ENCODE data around the gene LY9. TPM values are rescaled to one million over a fixed set of nuclear protein-coding genes. Genes with fewer than 3 reads are reported as not detected.
A peak's percentile ranks its signal among the peaks of the same experiment; 100 is the strongest.

LY9 gene
- total RNA-seq, 6 experiments from 2014 or later: 0.11 to 1.3 (median 0.37) TPM; not detected in 1

DNA sequence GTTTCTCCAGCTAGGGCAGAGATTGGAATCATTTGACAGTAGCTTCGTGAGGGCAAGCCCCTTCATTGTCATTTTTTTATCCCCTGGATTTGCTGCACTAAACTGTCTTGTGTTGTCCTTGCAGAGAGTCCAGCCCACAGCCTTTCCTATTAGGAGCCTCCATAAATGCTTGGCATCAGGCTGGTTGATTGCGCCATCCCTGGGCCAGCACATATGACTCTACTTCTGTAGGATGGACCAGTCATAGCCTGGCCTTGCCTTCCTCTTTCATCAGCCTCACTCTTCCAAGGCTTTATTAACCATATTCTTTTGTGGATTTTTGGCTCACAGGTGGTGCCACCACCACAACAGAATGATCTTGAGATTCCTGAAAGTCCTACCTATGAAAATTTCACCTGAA, 31.4 kb downstream of the LY9 start:
- TF ChIP-seq POLR2A (IDR thresholded peaks at IDR 0.05): no peak
- TF ChIP-seq, protein P1, sequence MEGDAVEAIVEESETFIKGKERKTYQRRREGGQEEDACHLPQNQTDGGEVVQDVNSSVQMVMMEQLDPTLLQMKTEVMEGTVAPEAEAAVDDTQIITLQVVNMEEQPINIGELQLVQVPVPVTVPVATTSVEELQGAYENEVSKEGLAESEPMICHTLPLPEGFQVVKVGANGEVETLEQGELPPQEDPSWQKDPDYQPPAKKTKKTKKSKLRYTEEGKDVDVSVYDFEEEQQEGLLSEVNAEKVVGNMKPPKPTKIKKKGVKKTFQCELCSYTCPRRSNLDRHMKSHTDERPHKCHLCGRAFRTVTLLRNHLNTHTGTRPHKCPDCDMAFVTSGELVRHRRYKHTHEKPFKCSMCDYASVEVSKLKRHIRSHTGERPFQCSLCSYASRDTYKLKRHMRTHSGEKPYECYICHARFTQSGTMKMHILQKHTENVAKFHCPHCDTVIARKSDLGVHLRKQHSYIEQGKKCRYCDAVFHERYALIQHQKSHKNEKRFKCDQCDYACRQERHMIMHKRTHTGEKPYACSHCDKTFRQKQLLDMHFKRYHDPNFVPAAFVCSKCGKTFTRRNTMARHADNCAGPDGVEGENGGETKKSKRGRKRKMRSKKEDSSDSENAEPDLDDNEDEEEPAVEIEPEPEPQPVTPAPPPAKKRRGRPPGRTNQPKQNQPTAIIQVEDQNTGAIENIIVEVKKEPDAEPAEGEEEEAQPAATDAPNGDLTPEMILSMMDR (IDR thresholded peaks at IDR 0.05): no peak

DNA sequence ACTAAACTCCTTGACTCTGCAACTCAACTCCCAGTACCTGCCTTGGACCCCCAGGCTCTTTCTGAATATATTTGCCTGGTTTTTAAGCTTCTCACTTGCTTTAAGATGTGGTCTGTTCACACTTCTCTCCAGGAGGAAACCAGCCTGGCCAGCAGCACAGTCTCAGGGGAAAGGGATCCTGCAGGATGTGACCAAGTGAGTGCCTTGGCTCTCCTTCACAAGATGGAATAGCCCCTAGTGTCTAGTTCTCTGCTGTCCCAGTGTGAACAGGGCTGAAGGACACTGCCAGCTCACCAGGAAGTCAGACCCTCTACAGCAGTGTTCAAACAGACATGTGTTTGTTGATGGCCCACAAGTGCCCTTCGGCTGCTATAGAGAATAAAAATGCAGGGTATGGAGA, 33.8 kb downstream of the LY9 start:
- no peak for DNase-seq
- 63% methylated on average over 1 of the region's 1 CpG for WGBS (ENCODE audit: insufficient coverage, low coverage, low lambda C conversion rate, missing lambda C conversion rate)
- intact Hi-C loops (cut with DNase I): loop anchor here (5.0 to 10.0 kb wide), 5 partner anchors 102 to 245 kb away; partner anchors contain the start of genes CD48 (in 1 of the 2) and ITLN2 (in 1 of the 2)
- no peak overlapping the region for H3K4me3 ChIP-seq
- no peaks in the 10 kb centered on the region for H3K36me3 ChIP-seq
- no peaks in the 10 kb centered on the region for H3K4me1 ChIP-seq
- no peak overlapping the region for H3K27ac ChIP-seq
- H3K9me3 ChIP-seq: no peaks in the 10 kb centered on the region
- no peaks in the 10 kb centered on the region for H3K27me3 ChIP-seq
- TF ChIP-seq, protein P1 (IDR thresholded peaks at IDR 0.05): no peak
- ATAC-seq: no peak

More for the DNA sequence above, 31.4 kb downstream of the LY9 start:
- WGBS (ENCODE audit: insufficient coverage, low coverage, low lambda C conversion rate, missing lambda C conversion rate): 93% methylated on average over 2 of the region's 2 CpGs
- Histone ChIP-seq H3K27me3 (no peaks in the 10 kb centered on the region), H3K4me3 (no peak overlapping the region), H3K36me3 (no peaks in the 10 kb centered on the region), H3K9me3 (no peaks in the 10 kb centered on the region), H3K27ac (no peak overlapping the region), H3K4me1 (no peaks in the 10 kb centered on the region)
- DNase-seq (no peak), ATAC-seq (peak in 2 of 4 donors; percentile 35 to 39)
- intact Hi-C loops (cut with DNase I): loop anchor here in 1 of 2 donors (10.0 kb wide), 1 partner anchor 113 kb away; the partner anchor contains the start of gene CD48

DNA sequence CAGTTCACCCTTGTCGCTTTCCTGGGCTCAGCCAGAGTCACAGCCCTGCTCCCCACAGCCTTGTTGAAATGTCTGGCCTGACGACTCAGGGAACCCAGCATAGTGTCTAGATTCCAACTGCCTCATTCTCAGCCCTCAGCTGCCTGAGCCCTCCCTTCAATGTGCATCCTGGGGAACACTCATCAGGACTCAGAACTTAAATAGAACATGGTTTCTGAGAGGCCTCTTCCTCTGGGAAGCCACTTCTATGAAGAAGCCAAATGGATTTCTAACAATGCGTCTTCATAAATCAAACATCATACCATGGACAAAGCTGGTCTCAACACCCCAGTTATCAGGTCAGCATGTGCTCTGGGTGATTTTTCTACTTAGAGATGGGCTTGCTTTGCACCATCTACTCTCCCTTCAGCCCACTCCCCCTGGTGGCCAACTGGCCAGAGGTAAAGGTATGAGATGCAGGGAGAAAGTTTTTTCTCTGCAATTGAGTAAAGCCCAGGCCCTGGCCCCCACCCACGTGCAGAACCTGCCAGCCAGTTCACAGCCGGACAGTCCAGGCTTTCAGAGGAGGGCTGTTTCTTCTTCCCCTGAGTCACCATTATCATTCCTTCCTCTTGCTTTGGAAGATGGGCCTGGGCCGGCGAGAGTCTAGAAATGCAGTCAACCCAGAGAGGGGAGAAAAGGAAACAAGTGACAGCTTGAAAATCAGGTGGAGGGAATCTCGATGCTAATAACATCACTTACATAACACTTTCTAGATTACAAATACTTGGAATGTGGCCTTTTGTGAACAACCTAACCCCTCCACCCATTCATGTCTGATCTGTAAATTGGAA, 34.6 kb downstream of the LY9 start:
- H3K36me3 ChIP-seq: no peaks in the 10 kb centered on the region
- intact Hi-C loops (cut with DNase I): loop anchor here (5.0 to 10.0 kb wide), 4 partner anchors 103 to 244 kb away; partner anchors contain the start of gene ITLN2 (in 1 of the 2)
- no peaks in the 10 kb centered on the region for H3K27me3 ChIP-seq
- TF ChIP-seq POLR2A (IDR thresholded peaks at IDR 0.05): no peak
- TF ChIP-seq, protein P1 (IDR thresholded peaks at IDR 0.05): peak; percentile 58 to 64 (median 62)
- H3K9me3 ChIP-seq: no peaks in the 10 kb centered on the region
- no peaks in the 10 kb centered on the region for H3K4me1 ChIP-seq
- H3K4me3 ChIP-seq: no peak overlapping the region
- WGBS (ENCODE audit: insufficient coverage, low coverage, low lambda C conversion rate, missing lambda C conversion rate): 44% methylated on average over 6 of the region's 8 CpGs
- no peak overlapping the region for H3K27ac ChIP-seq
- ATAC-seq (peak; percentile 70 to 85 (median 72)), DNase-seq (peak; percentile 70 to 85 (median 73))

DNA sequence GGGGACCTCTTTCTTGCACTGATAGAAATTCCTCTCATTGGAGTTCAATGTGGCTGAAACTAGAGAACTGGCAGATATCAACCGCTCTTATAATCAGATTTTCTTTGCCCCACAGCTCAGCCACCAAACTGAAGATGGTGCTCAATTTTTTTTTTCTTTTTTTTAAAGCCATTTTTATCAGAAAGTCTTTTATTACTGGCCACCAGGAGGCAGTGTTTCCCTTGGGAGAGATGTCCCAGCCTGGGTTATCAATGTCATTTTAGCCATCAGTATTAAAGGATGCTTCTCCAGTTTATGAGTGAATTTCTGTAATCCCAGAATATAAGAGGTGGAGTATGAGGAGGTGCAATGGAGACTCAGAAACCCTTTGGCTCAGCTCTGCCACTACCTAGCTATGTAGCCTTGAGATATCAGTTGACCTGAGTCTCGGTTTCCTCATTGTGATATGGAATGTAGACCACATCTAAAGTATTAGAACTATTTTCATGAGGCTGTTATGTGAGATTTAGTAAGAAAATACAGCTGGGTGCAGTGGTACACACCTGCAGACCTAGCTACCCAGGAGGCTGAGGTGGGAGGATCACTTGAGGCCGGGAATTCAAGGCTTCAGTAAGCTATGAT, 39.1 kb downstream of the LY9 start:
- no peak for TF ChIP-seq POLR2A (IDR thresholded peaks at IDR 0.05)
- TF ChIP-seq, protein P1 (IDR thresholded peaks at IDR 0.05): peak; percentile 60 to 79 (median 68)
- peak; percentile 32 to 62 (median 45) for ATAC-seq
- 71% methylated on average over 3 of the region's 3 CpGs for WGBS (ENCODE audit: insufficient coverage, low coverage, low lambda C conversion rate, missing lambda C conversion rate)
- no peak overlapping the region for H3K4me3 ChIP-seq
- intact Hi-C loops (cut with DNase I): loop anchor here (5.0 to 10.0 kb wide), 4 partner anchors 108 to 240 kb away; partner anchors contain the start of gene ITLN2 (in 1 of the 2)
- no peaks in the 10 kb centered on the region for H3K9me3 ChIP-seq
- H3K27ac ChIP-seq: no peak overlapping the region
- no peaks in the 10 kb centered on the region for H3K4me1 ChIP-seq
- H3K27me3 ChIP-seq: no peaks in the 10 kb centered on the region
- H3K36me3 ChIP-seq: no peaks in the 10 kb centered on the region
- DNase-seq: no peak

All from right lobe of liver (tissue), 6 donors.